LNCaP clone FGC (cell line): ENCODE results near the gene SLC10A7.
A peak's percentile ranks its signal among the peaks of the same experiment; 100 is the strongest.

Experiments
- DNase-seq: peaks from one replicate; pipeline ENCODE4 v3.0.0-alpha.2; 2011; ENCODE audit warnings: low read depth
- H3K4me3 ChIP-seq: 2 replicates; pipeline ENCODE4 v1.5.1; 2011; ENCODE audit warnings: mild to moderate bottlenecking, low read depth, low read length, control low read depth
- CTCF ChIP-seq: IDR thresholded peaks from 2 replicates; pipeline ENCODE4 v1.5.1; 2012; ENCODE audit warnings: mild to moderate bottlenecking; ENCODE audit not compliant: control insufficient read depth, insufficient read depth; ENCODE audit errors: extremely low read depth

The SLC10A7 gene

GRCh38 chr4:146437778-146438177 is 84.0 kb downstream of the SLC10A7 start:
- DNase-seq: no peak
- TF ChIP-seq CTCF: no peak
- no peak overlapping the region for H3K4me3 ChIP-seq

GRCh38 chr4:146436423-146437162 is 85.1 kb downstream of the SLC10A7 start:
- no peak for TF ChIP-seq CTCF
- no peak overlapping the region for H3K4me3 ChIP-seq
- no peak for DNase-seq

GRCh38 chr4:146435962-146436361 is 85.8 kb downstream of the SLC10A7 start:
- no peak for DNase-seq
- H3K4me3 ChIP-seq: no peak overlapping the region
- TF ChIP-seq CTCF: no peak

- no peak overlapping the region for H3K4me3 ChIP-seq
- DNase-seq: no peak
- TF ChIP-seq CTCF: no peak
These were observed 89.7 kb downstream of the SLC10A7 start for GRCh38 chr4:146432065-146432464.

GRCh38 chr4:146428298-146428697 is 93.4 kb downstream of the SLC10A7 start:
- no peak overlapping the region for H3K4me3 ChIP-seq
- DNase-seq: no peak
- no peak for TF ChIP-seq CTCF

GRCh38 chr4:146417822-146418221 is 103.9 kb downstream of the SLC10A7 start:
- TF ChIP-seq CTCF: no peak

GRCh38 chr4:146415829-146416228 is 105.9 kb downstream of the SLC10A7 start:
- H3K4me3 ChIP-seq: no peak overlapping the region
- peak; percentile 46 for DNase-seq
- no peak for TF ChIP-seq CTCF

More at GRCh38 chr4:146417822-146418221, 103.9 kb downstream of the SLC10A7 start:
- DNase-seq: no peak
- no peak overlapping the region for H3K4me3 ChIP-seq
